GM23338 (cell line): ENCODE measurements around the gene C1orf115. TPM values are rescaled to one million over a fixed set of nuclear protein-coding genes. Genes with fewer than 3 reads are reported as not detected.

Experiments used
- ATAC-seq: fragments of 200-7000 bp; cut with Tn5 transposase; 3 replicates; pipeline ENCODE4 v1.9.1; 2020
- DNase-seq: peaks from one replicate; pipeline ENCODE4 v3.0.0-alpha.2; 2015; ENCODE audit warnings: low spot score
- H2AFZ ChIP-seq: fragments of 200-600 bp; sonication (generic); 2 replicates; pipeline ENCODE4 v1.8.0; 2016; ENCODE audit warnings: antibody characterized with exemption, mild to moderate bottlenecking, moderate library complexity
- H3F3A ChIP-seq: fragments of 200-600 bp; sonication (generic); replicated peaks from 2 replicates; pipeline ENCODE4 v1.8.0; 2017; ENCODE audit warnings: antibody characterized with exemption, mixed run types, low read depth
- H3K27ac ChIP-seq: fragments of 200-600 bp; sonication (generic); 2 replicates; pipeline ENCODE4 v1.6.1; 2016; ENCODE audit warnings: low read depth
- H3K27me3 ChIP-seq: fragments of 200-600 bp; sonication (generic); 2 replicates; pipeline ENCODE4 v1.8.0; 2016; ENCODE audit warnings: mild to moderate bottlenecking, mixed run types, moderate library complexity; ENCODE audit not compliant: insufficient read depth
- H3K36me3 ChIP-seq: fragments of 200-600 bp; sonication (generic); 2 replicates; pipeline ENCODE4 v1.8.0; 2016; ENCODE audit warnings: mild to moderate bottlenecking; ENCODE audit not compliant: insufficient read depth
- H3K4me1 ChIP-seq: fragments of 200-600 bp; sonication (generic); 2 replicates; pipeline ENCODE4 v1.8.0; 2016; ENCODE audit warnings: mild to moderate bottlenecking, moderate library complexity; ENCODE audit not compliant: insufficient read depth
- H3K4me2 ChIP-seq: fragments of 200-600 bp; sonication (generic); 2 replicates; pipeline ENCODE4 v1.7.1; 2017; ENCODE audit warnings: mixed run types
- H3K4me3 ChIP-seq: fragments of 200-600 bp; sonication (generic); 2 replicates; pipeline ENCODE4 v1.6.1; 2016; ENCODE audit warnings: mixed run types
- H3K79me2 ChIP-seq: fragments of 200-600 bp; sonication (generic); replicated peaks from 2 replicates; pipeline ENCODE4 v1.8.0; 2017; ENCODE audit warnings: mild to moderate bottlenecking; ENCODE audit not compliant: insufficient read depth
- H3K9me2 ChIP-seq: fragments of 200-600 bp; sonication (generic); 2 replicates; pipeline ENCODE4 v1.8.0; 2017; ENCODE audit not compliant: insufficient read depth
- H4K20me1 ChIP-seq: fragments of 200-600 bp; sonication (generic); replicated peaks from 2 replicates; pipeline ENCODE4 v1.8.0; 2017; ENCODE audit warnings: mild to moderate bottlenecking; ENCODE audit not compliant: insufficient read depth
- H3K27ac Mint-ChIP-seq: 2 replicates; pipeline ENCODE4 v1.8.0; 2020; ENCODE audit warnings: inconsistent platforms, mild to moderate bottlenecking, moderate library complexity, mixed read lengths
- H3K27me3 Mint-ChIP-seq: 3 replicates; pipeline ENCODE4 v1.8.0; 2022; ENCODE audit warnings: low read depth, mild to moderate bottlenecking, moderate library complexity, mixed read lengths, inconsistent platforms; ENCODE audit not compliant: insufficient read depth, poor library complexity
- H3K36me3 Mint-ChIP-seq: 3 replicates; pipeline ENCODE4 v1.8.0; 2021; ENCODE audit warnings: low read depth, mild to moderate bottlenecking, inconsistent platforms, moderate library complexity, mixed read lengths
- H3K4me1 Mint-ChIP-seq: 3 replicates; pipeline ENCODE4 v1.8.0; 2020; ENCODE audit warnings: mild to moderate bottlenecking, inconsistent platforms, mixed read lengths
- H3K4me3 Mint-ChIP-seq: 3 replicates; pipeline ENCODE4 v1.8.0; 2021; ENCODE audit warnings: moderate library complexity, mild to moderate bottlenecking, inconsistent platforms, mixed read lengths
- H3K9me3 Mint-ChIP-seq: 3 replicates; pipeline ENCODE4 v1.8.0; 2020; ENCODE audit warnings: moderate library complexity, mild to moderate bottlenecking, inconsistent platforms, mixed read lengths
- CREB1 ChIP-seq: fragments of 250-450 bp; sonication (Bioruptor Pico); IDR thresholded peaks from 2 replicates; pipeline ENCODE4 v1.5.0; 2020; ENCODE audit warnings: low read depth, mild to moderate bottlenecking, moderate library complexity
- CTCF ChIP-seq, 2 experiments: fragments of 200-600 bp in 1 of 2; sonication (generic) in 1 of 2; conservative IDR thresholded peaks; 2 replicates each; pipeline versions ENCODE4 v1.5.1 to v1.6.1; 2016 to 2017; ENCODE audit warnings: antibody characterized with exemption in 2 of 2, low read depth in 2 of 2, mild to moderate bottlenecking in 2 of 2, moderate library complexity in 1 of 2
- ETS1 ChIP-seq: IDR thresholded peaks from 2 replicates; pipeline ENCODE4 v1.6.1; 2016; ENCODE audit warnings: antibody characterized with exemption
- EZH2 ChIP-seq: fragments of 200-600 bp; sonication (generic); IDR thresholded peaks from one replicate; pipeline ENCODE4 v1.8.0; 2017; ENCODE audit warnings: antibody characterized with exemption, mild to moderate bottlenecking, low read depth; ENCODE audit not compliant: unreplicated experiment
- EZH2phosphoT487 ChIP-seq: fragments of 200-600 bp; sonication (generic); IDR thresholded peaks from one replicate; pipeline ENCODE4 v1.8.1; 2018; ENCODE audit warnings: antibody characterized with exemption; ENCODE audit not compliant: unreplicated experiment
- JUNB ChIP-seq: IDR thresholded peaks from one replicate; pipeline ENCODE4 v1.6.1; 2016; ENCODE audit warnings: antibody characterized with exemption; ENCODE audit not compliant: unreplicated experiment
- NANOG ChIP-seq: IDR thresholded peaks from 2 replicates; pipeline ENCODE4 v1.6.1; 2016; ENCODE audit warnings: antibody characterized with exemption, borderline replicate concordance
- POLR2AphosphoS5 ChIP-seq: IDR thresholded peaks from 2 replicates; pipeline ENCODE4 v1.6.1; 2016; ENCODE audit warnings: antibody characterized with exemption, low read depth
- STAT1 ChIP-seq: IDR thresholded peaks from one replicate; pipeline ENCODE4 v1.6.1; 2016; ENCODE audit warnings: antibody characterized with exemption; ENCODE audit not compliant: unreplicated experiment
- ZNF114 ChIP-seq: fragments of 250-450 bp; sonication (Bioruptor Pico); IDR thresholded peaks from 2 replicates; pipeline ENCODE4 v1.5.0; 2020; ENCODE audit warnings: mild to moderate bottlenecking, moderate library complexity
- ZNF331 ChIP-seq: fragments of 250-450 bp; sonication (Bioruptor Pico); IDR thresholded peaks from 2 replicates; pipeline ENCODE4 v1.5.0; 2020; ENCODE audit warnings: low read depth, mild to moderate bottlenecking, moderate library complexity
- ZNF462 ChIP-seq: fragments of 250-450 bp; sonication (Bioruptor Pico); IDR thresholded peaks from 2 replicates; pipeline ENCODE4 v1.5.0; 2020; ENCODE audit warnings: mild to moderate bottlenecking, moderate library complexity
- polyA plus RNA-seq: library from polyadenylated mRNA; unstranded; fragments of >200 nt; fragmentation: Nextera tagmentation; extraction: Ambion mirVana; gene quantifications from 2 replicates; pipeline ENCODE4 v1.2.1, GENCODE V29; 2016
- total RNA-seq: library from RNA; depleted of rRNA; stranded (reverse); fragments of >200 nt; shearing (Covaris generic); gene quantifications from 2 replicates; pipeline ENCODE4 v1.2.3, GENCODE V29; 2014
- TF ChIP-seq, protein P1 (sequence below): IDR thresholded peaks from one replicate; pipeline ENCODE4 v1.6.1; 2018; ENCODE audit warnings: antibody characterized with exemption; ENCODE audit not compliant: unreplicated experiment

C1orf115 gene
- total and polyA plus RNA-seq, 2 experiments from 2014 or later, result 2.5 to 6.0 TPM

DNA sequence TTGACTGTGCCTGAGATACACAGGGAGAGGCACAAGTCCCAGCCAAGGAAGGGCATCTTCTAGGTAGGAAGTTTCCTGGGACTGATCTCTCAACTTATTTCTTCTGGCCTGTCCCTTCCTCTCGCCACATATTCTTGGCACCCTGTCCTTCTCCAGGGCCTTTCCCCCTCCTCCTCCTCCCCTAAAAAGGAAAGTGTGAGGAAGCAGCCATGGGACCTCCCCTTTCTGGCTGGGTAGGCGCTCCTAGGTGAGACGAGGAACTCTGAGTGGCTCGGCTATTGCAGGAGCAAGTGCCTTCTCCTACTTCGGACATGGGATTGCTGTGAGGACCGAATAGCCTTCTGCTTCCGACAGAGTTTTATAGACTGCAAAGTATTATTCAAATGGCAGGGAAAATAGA, 42.5 kb downstream of the C1orf115 start:
- no peaks in the 10 kb centered on the region; the same call in 1 of the 3 replicates for H3K4me1 Mint-ChIP-seq
- H3K36me3 Mint-ChIP-seq, result no peaks in the 10 kb centered on the region
- no peaks in the 10 kb centered on the region for H3K79me2 ChIP-seq
- no peak overlapping the region for H3K4me3 ChIP-seq
- ATAC-seq, result peak; percentile 31
- no peaks in the 10 kb centered on the region; the same call in 2 of the 3 replicates for H3K9me3 Mint-ChIP-seq
- H3K4me1 ChIP-seq, result no peaks in the 10 kb centered on the region
- H3K36me3 ChIP-seq, result no peaks in the 10 kb centered on the region
- H3K27ac ChIP-seq, result no peak overlapping the region
- TF ChIP-seq NANOG (no peak), CREB1 (CRISPR knock-in tag) (no peak), JUNB (no peak), ZNF331 (no peak), EZH2 (no peak), ZNF114 (CRISPR knock-in tag) (no peak), EZH2phosphoT487 (no peak), ETS1 (no peak), ZNF462 (no peak), CTCF (conservative IDR thresholded peaks at IDR 0.05; ENCODE audit: low read depth in 2 of 2) (no peak), POLR2AphosphoS5 (no peak), STAT1 (no peak)
- TF ChIP-seq, protein P1, sequence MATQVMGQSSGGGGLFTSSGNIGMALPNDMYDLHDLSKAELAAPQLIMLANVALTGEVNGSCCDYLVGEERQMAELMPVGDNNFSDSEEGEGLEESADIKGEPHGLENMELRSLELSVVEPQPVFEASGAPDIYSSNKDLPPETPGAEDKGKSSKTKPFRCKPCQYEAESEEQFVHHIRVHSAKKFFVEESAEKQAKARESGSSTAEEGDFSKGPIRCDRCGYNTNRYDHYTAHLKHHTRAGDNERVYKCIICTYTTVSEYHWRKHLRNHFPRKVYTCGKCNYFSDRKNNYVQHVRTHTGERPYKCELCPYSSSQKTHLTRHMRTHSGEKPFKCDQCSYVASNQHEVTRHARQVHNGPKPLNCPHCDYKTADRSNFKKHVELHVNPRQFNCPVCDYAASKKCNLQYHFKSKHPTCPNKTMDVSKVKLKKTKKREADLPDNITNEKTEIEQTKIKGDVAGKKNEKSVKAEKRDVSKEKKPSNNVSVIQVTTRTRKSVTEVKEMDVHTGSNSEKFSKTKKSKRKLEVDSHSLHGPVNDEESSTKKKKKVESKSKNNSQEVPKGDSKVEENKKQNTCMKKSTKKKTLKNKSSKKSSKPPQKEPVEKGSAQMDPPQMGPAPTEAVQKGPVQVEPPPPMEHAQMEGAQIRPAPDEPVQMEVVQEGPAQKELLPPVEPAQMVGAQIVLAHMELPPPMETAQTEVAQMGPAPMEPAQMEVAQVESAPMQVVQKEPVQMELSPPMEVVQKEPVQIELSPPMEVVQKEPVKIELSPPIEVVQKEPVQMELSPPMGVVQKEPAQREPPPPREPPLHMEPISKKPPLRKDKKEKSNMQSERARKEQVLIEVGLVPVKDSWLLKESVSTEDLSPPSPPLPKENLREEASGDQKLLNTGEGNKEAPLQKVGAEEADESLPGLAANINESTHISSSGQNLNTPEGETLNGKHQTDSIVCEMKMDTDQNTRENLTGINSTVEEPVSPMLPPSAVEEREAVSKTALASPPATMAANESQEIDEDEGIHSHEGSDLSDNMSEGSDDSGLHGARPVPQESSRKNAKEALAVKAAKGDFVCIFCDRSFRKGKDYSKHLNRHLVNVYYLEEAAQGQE, result no peak
- DNase-seq, result no peak
- H4K20me1 ChIP-seq, result no peaks in the 10 kb centered on the region
- H3K27ac Mint-ChIP-seq, result no peak overlapping the region
- no peaks in the 10 kb centered on the region for H3F3A ChIP-seq
- H3K4me3 Mint-ChIP-seq, result no peak overlapping the region
- no peaks in the 10 kb centered on the region for H3K27me3 ChIP-seq
- 0 out of 2 replicates have a peak, but pooled peaks cover 7% of the 10 kb centered on the region for H3K9me2 ChIP-seq
- H3K27me3 Mint-ChIP-seq, result no peaks in the 10 kb centered on the region
- no peak overlapping the region for H3K4me2 ChIP-seq
- peak overlapping the region; percentile 74; the same call in 1 of the 2 replicates for H2AFZ ChIP-seq
